CD4-positive, alpha-beta T cell treated with Interleukin-21 for 1 hour (primary cell): Measurements from ENCODE around the gene SLC7A6OS.

Experiments
- DNase-seq: peaks from one replicate; pipeline ENCODE4 v3.0.0-alpha.2; 2020

The SLC7A6OS gene

GRCh38 chr16:68275611-68276191 is 35.0 kb downstream of the SLC7A6OS start:
- peak; percentile 64 for DNase-seq

- no peak for DNase-seq
Measured at GRCh38 chr16:68274441-68274840, 36.3 kb downstream of the SLC7A6OS start.

GRCh38 chr16:68273896-68274295 is 36.9 kb downstream of the SLC7A6OS start:
- no peak for DNase-seq

GRCh38 chr16:68273459-68273858 is 37.3 kb downstream of the SLC7A6OS start:
- no peak for DNase-seq

- DNase-seq, result peak; percentile 63
Measured at GRCh38 chr16:68272507-68273209, 38.1 kb downstream of the SLC7A6OS start.

- DNase-seq, result no peak
Measured at GRCh38 chr16:68270353-68270752, 40.4 kb downstream of the SLC7A6OS start.

- no peak for DNase-seq
Measured at GRCh38 chr16:68269793-68270192, 41.0 kb downstream of the SLC7A6OS start.

- DNase-seq, result no peak
Measured at GRCh38 chr16:68267612-68268405, 42.9 kb downstream of the SLC7A6OS start.

GRCh38 chr16:68265078-68265920 is 45.4 kb downstream of the SLC7A6OS start:
- DNase-seq, result peak; percentile 50

- DNase-seq, result peak; percentile 84
Measured at GRCh38 chr16:68264128-68265077, 46.3 kb downstream of the SLC7A6OS start, which contains the start of gene SLC7A6. SLC7A6 (plus strand) TSS chr16:68264526; CDS start chr16:68274727, 10,201 bp downstream.

- no peak for DNase-seq
Measured at GRCh38 chr16:68263559-68264127, 47.1 kb downstream of the SLC7A6OS start.

- DNase-seq, result no peak
Measured at GRCh38 chr16:68259007-68259825, 51.5 kb downstream of the SLC7A6OS start.

GRCh38 chr16:68257906-68258800 is 52.6 kb downstream of the SLC7A6OS start:
- no peak for DNase-seq

GRCh38 chr16:68257251-68257905 is 53.4 kb downstream of the SLC7A6OS start:
- no peak for DNase-seq

GRCh38 chr16:68255712-68256111 is 55.0 kb downstream of the SLC7A6OS start:
- no peak for DNase-seq

- no peak for DNase-seq
Measured at GRCh38 chr16:68253721-68254120, 57.0 kb downstream of the SLC7A6OS start.

GRCh38 chr16:68252383-68252782 is 58.4 kb downstream of the SLC7A6OS start:
- DNase-seq, result no peak

- no peak for DNase-seq
Measured at GRCh38 chr16:68251832-68252231, 58.9 kb downstream of the SLC7A6OS start.

- no peak for DNase-seq
Measured at GRCh38 chr16:68250951-68251350, 59.8 kb downstream of the SLC7A6OS start.
